ENCODE results near the gene CAPS.

Gene CAPS

DNA sequence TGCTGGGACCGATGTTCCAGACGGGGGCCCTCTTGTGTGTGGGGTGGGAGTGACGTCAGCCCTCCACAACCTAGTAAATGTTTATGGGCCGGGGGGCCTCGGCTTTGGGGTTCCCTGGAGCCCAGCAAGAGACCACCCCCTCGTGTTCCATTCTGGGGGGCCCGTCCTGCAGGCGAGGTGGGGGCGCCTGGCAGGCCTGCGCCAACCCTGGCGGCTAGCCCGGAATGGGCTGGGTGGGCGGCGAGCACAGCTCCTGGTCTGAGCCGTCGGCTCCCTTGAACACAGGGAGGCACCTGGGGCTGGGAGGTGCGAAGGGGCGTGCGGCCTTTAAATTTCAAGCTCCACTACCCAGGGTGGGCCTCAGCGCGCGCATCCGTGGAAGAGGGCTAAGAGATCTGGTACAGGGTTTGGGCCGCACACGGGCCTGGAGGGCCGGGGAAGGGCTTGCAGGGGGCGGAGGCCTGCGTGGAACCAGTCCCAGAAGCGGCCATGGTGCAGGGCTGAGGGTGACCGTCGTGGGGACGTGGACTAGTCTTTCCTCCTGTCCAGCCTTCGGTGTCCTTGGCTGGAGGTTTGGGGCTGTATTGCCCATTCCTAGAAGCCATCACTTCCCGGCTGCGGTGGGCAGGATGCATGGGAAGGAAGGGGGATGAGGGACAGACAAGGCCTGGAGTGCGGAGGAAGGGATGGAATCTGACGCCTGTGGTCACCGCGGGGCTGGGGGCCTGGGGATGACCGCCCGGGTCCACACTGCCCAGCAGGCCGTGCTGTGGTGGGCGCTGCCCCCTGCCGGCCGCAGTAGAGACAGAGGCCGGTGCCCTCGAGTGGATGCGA is 21.9 kb upstream of the CAPS start:
- DNase-seq (ENCODE audit: low spot score), result no peak

DNA sequence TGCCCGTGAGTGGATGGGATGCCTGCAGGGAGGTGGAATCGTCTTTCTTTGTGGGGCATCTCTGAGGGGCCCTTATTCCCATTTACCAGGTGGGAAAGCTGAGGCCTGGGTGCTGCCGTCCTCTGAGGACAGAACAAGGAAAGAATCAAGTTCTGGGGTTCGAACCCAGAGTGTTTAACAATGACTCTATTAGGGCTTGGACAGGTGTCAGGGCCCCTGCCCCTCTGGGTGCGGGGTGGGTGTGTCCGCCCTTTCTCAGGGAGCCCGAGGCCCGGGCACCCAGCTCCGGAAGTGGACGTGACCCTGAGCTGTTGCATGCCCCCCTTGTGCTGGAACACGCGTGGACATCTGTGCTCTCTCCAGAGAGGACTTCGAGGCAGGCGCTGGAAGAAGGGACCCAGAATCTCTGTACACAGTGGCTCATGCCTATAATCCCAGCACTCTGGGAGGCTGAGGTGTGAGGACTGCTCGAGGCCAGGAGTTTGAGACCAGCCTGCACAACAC is 21.2 kb upstream of the CAPS start:
- DNase-seq (ENCODE audit: low spot score), result no peak

- DNase-seq (ENCODE audit: low spot score), result no peak
Observed at GRCh38 chr19:5893296-5893903, 20.7 kb upstream of the CAPS start.

- DNase-seq (ENCODE audit: low spot score), result no peak
Observed at GRCh38 chr19:5893907-5894703, 19.9 kb upstream of the CAPS start.

- DNase-seq (ENCODE audit: low spot score), result no peak
Observed at GRCh38 chr19:5894704-5895349, 19.2 kb upstream of the CAPS start.

GRCh38 chr19:5895409-5895808 is 18.6 kb upstream of the CAPS start:
- no peak for DNase-seq (ENCODE audit: low spot score)

DNA sequence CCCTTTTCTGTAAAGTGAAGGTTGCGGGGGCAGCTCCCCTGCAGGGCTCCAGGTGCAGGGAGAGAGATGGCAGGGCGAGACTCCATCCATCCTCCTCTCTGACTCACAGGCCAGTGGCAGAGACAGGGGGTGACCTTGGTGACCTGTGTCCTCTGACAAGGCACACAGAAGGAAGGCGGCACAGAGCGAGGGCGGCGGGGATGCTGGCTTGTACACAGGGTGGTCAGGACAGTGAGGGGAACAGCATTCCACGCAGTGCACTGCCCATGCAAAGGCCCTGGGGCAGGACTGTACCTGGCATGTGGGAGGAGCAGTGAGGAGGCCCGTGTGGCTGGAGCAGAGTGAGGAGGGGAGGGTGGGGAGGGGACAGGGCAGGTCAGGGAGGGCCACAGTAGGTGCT is 18.2 kb upstream of the CAPS start:
- no peak for DNase-seq (ENCODE audit: low spot score)

GRCh38 chr19:5896365-5897076 is 17.5 kb upstream of the CAPS start:
- DNase-seq (ENCODE audit: low spot score), result no peak

DNA sequence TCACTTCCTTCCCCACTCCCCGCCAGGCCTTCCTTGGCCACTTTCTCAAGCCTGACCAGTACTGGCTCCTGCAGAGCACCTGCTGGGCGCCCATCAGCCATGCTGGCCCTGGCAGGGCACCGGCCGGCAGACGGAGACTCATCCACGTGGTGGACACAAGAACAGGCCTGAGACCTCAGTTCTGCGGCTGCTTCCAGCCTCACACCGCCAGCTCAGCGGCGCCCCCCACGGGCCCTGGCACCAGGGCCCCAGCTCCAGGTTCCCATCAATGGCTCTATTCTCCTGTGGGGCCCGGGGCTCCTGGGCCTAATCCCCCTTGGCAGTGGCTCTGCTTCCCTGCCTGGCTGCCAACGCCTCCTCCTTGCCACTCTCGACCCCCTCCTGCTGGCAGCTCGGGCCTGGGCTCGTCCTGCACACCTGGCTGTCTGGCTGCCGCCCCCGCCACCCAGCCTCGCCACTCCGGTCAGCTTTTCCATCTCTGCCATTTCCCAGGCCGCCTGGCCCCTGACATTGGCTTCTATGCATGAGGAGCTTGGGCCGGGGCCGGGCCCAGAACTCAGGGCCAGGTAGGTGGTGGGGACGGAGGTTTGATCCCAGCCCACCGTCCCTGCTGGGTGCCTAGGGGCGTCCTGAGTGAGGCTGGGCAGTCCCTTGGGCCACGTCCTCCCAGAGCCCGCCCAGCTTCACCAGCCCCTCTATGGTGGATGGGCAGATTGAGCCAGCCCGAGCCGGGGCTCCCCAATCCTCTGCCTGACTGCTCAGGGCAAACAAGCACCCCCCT is 16.7 kb upstream of the CAPS start:
- DNase-seq (ENCODE audit: low spot score), result no peak

- DNase-seq (ENCODE audit: low spot score), result no peak
Observed at GRCh38 chr19:5899728-5900526, 14.1 kb upstream of the CAPS start.

DNA sequence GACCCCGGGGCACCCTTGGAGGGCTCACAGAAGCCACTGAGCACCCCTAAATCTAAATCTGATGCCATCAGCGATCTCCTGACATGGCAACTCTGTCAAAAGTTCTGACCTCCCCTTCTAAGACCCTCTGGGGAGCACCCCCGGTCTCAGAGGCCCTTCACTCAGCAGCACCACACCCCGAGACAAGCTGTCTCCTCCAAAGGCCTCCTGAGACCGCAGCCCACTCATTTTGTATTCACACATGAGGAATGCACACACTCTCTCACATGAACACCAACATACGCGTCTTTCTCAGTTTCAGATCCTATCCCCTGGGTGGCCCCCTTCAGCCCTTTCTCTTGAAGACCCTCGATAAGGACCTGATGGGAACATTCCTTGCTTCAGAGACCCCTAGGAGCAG is 13.1 kb upstream of the CAPS start:
- no peak for DNase-seq (ENCODE audit: low spot score)

DNA sequence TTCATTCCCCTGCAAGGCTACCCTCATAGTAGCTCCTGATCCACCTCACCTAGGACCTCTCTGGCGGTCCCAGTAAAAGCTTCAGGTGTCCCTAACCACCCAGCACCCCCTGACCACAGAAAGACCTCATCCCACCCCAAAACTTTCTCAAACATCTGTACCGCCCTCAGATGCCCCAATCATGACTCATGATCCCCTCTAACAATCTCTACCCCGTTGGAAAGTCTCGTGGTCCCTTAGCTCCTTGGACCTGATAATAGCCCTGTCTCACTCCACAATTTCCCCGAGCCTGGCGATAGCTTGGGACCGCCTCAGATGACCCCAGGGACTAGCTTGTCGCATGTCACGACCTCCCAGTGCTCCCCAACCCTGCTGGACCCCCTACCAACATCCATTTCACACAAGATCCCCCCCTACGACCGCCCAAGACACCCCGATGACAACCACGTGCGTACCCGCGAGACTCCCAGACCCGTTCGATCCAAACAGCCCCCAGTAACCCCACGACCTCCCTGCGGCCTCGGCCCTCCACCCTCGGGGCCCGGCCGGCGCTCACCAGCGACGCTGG is 10.9 kb upstream of the CAPS start:
- DNase-seq (ENCODE audit: low spot score), result no peak

DNA sequence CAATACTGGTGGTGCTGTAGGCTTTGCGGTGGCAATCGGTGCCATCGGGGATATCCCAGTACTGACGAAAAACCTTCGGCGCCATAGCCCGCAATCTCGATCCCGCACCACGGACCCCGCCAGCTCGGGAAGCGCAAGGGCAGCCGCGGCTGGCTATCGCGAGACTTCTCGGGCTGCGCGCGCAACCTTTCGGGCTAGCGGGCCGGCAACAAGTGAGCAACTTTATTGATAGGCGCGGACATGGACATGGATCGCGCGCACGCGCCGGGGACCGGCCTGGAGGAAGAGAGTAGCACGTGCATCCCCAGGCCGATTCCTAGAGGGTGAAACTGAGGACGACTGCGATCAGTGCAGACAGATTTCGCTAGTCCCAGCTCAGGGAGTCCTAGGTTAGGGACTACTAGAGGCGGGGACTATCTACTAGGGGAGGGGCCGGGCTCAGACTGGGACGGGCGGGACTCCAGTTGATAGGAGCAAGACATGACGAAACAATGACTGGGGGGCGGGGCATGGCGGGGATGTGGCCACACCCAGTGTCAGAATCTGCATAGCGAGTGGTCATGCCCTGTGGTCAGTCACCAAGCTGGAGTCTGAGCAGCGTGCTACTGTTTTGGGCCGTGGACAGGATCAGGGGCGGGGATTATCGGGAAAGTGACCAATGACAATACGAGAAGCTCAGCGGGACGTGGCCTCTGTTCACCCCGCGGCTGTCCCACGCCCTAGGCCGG is 10.3 kb upstream of the CAPS start, which contains the start of gene NDUFA11:
TSS of gene NDUFA11 (minus strand) at position 167 of the 728 bp plus-strand sequence. CDS start at position 85, 82 bp downstream.
- peak; percentile 96 for DNase-seq (ENCODE audit: low spot score)

DNA sequence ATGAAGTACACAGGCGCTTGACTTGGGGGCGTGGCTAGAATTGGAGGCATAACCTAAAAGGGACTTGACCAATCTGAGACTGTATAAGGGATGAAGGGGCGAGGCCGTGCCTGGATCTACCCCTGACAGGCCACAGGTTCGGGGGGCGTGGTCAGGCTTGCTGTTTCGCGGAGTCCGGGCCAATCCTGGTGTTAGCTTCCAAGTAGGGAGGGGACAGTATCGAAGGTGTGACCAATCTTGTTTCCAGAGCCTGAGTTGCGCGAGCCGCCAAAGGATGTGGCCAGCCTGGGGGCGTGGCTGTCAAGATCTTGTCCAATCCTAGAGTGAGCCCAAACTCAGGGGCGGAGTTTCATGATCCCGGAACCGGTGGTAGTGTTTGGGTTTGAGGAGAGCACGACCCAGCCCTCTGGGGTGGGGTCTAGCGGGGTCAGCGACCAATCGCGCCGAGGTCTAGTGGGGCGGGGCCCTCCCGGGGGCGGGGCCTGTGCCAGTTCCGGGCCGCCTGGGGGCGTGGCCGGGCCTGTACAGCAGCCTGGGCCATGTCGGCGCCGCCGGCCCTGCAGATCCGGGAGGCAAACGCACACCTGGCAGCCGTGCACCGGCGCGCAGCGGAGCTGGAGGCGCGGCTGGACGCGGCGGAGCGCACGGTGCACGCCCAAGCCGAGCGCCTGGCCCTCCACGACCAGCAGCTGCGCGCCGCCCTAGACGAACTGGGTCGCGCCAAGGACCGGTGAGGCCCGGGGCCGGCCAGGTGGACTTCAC is 9.5 kb upstream of the CAPS start, which contains the start of gene VMAC:
TSS of gene VMAC (plus strand) at position 521 of the 762 bp plus-strand sequence. CDS start at position 540, 19 bp downstream.
- DNase-seq (ENCODE audit: low spot score), result peak; percentile 100

GRCh38 chr19:5905114-5905778 is 8.8 kb upstream of the CAPS start:
- no peak for DNase-seq (ENCODE audit: low spot score)

GRCh38 chr19:5907241-5907640 is 6.8 kb upstream of the CAPS start:
- DNase-seq (ENCODE audit: low spot score), result no peak

DNA sequence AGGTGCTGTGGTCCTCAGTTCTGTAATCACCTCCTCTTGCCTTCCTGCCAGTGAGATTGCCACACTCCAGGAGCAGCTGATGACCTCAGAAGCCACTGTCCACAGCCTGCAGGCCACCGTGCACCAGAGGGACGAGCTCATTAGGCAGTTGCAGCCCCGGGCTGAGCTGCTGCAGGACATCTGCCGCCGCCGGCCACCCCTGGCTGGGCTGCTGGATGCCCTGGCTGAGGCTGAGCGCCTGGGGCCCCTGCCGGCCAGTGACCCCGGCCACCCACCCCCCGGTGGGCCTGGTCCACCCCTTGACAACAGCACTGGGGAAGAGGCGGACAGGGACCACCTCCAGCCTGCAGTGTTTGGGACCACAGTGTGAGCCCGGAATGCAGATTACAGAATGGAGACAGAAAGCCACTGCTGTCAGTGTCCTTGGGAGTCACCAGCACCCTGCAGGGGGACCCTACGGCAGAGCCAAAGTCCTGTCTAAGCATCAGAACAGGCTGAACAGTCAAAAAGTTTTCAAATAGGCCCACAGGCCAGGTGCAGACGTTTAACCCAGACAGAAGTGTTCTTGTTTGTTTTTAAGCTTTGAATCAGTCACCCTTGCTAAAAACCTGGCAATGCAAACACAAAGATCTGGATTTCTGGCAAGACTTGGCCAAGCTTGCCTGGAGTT is 5.1 kb upstream of the CAPS start:
- DNase-seq (ENCODE audit: low spot score), result no peak

Data from CD4-positive, alpha-beta T cell treated with Interleukin-15 for 4 hours (primary cell).